HL-60 (cell line): ENCODE results near the gene MUSK.

Experiments
- CTCF ChIP-seq: IDR thresholded peaks from one replicate; pipeline ENCODE4 v1.5.1; 2011; ENCODE audit warnings: low read length, control low read depth, inconsistent platforms; ENCODE audit not compliant: insufficient read depth
- GABPA ChIP-seq: IDR thresholded peaks from 2 replicates; pipeline ENCODE4 v1.6.1; 2012; ENCODE audit warnings: low read depth
- POLR2AphosphoS5 ChIP-seq: IDR thresholded peaks from 2 replicates; pipeline ENCODE4 v1.6.1; 2012; ENCODE audit warnings: low read depth
- REST ChIP-seq: IDR thresholded peaks from 2 replicates; pipeline ENCODE4 v1.6.1; 2012; ENCODE audit warnings: low read depth; ENCODE audit not compliant: insufficient replicate concordance

DNA sequence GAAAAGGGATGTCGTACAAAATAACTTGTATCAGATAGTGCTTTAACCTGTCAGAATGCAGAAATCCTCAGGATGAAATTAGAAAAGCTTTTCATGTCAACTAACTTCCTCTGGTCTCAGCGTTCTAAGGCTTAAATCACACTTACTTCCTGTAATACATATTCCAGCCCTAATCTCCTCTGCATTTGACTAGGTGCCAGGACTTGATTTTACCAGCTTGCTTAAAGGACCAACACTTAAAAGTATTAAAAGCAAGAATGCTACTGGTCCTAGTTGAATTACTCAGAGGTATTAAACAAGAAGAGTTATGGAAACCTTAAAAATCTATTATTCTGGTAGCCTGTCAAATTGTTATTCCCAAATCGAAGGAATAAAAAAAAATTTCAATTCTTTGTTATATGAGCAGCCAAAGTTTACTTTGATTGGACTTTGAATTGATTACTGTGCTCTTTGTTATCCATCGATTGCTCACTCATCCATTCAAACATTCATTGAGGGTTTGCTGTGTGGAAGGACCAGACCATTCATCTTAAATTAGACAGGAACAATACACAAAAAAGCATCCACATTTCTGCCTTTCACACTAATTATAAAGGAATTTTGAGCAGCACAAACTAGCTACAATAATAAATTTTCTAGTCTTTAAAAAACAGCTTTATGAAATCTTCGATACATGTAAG is 108.7 kb downstream of the MUSK start:
- TF ChIP-seq CTCF (no peak), GABPA (no peak), POLR2AphosphoS5 (no peak), REST (no peak)
